HG03520 (cell line): ENCODE measurements around the gene WNT8A.

ENCODE experiments used
- ATAC-seq: cut with Tn5 transposase; IDR thresholded peaks from one replicate; pipeline ENCODE4 v1.9.1; 2021; ENCODE audit warnings: mild to moderate bottlenecking, moderate library complexity; ENCODE audit not compliant: unreplicated experiment

The WNT8A gene

GRCh38 chr5:138138949-138139780 is 55.3 kb downstream of the WNT8A start, which contains the start of gene NME5:
TSS of gene NME5 (minus strand) at chr5:138139428. CDS start at chr5:138138780, 648 bp downstream.
- ATAC-seq = no peak

GRCh38 chr5:138139781-138140090 is 55.9 kb downstream of the WNT8A start:
- ATAC-seq = no peak

GRCh38 chr5:138140268-138140667 is 56.4 kb downstream of the WNT8A start:
- no peak for ATAC-seq
